H1 (cell line): ENCODE data around the gene CCDC51. TPM values are rescaled to one million over a fixed set of nuclear protein-coding genes. Genes with fewer than 3 reads are reported as not detected.

Experiments used
- CTCF ChIA-PET: fragments of 300-600 bp; sonication (Branson Sonifier 250); formaldehyde crosslinking; loops from one replicate; lab custom pipeline; 2021; ENCODE audit not compliant: partially characterized antibody; lab: Charles Lee
- POLR2A ChIA-PET: fragments of 300-600 bp; sonication (Branson Sonifier 250); formaldehyde crosslinking; loops from one replicate; lab custom pipeline; 2021; ENCODE audit warnings: inconsistent platforms; ENCODE audit not compliant: partially characterized antibody; lab: Charles Lee
- DNase-seq, 2 experiments: peaks; one replicate each; pipeline versions ENCODE4 v3.0.0 to v3.0.0-alpha.2; 2010 to 2022; ENCODE audit warnings: low spot score in 2 of 2, low read depth in 1 of 2, mixed read lengths in 1 of 2
- FAIRE-seq: peaks from 2 replicates; lab custom pipeline; 2011; peaks lifted over from hg19 to GRCh38; lab: Jason Lieb, UNC
- H2AFZ ChIP-seq: 2 replicates; pipeline ENCODE4 v1.8.1; 2012; ENCODE audit warnings: low read length, inconsistent platforms
- H2AK5ac ChIP-seq: 2 replicates; pipeline ENCODE4 v1.6.1; 2013; ENCODE audit warnings: low read depth, low read length
- H2BK120ac ChIP-seq: replicated peaks from 2 replicates; pipeline ENCODE3; 2013; ENCODE audit warnings: low read depth, low read length, inconsistent platforms
- H2BK12ac ChIP-seq: 2 replicates; pipeline ENCODE4 v1.6.1; 2013; ENCODE audit warnings: low read depth, low read length
- H2BK15ac ChIP-seq: 2 replicates; pipeline ENCODE4 v1.6.1; 2013; ENCODE audit warnings: low read length
- H2BK20ac ChIP-seq: 2 replicates; pipeline ENCODE4 v1.6.1; 2013; ENCODE audit warnings: low read length
- H2BK5ac ChIP-seq: 2 replicates; pipeline ENCODE4 v1.6.1; 2013; ENCODE audit warnings: low read depth, low read length
- H3K14ac ChIP-seq: 2 replicates; pipeline ENCODE4 v1.6.1; 2013; ENCODE audit warnings: inconsistent platforms; ENCODE audit not compliant: insufficient read length
- H3K18ac ChIP-seq: 2 replicates; pipeline ENCODE4 v1.6.1; 2013; ENCODE audit warnings: low read length; ENCODE audit errors: extremely low read depth
- H3K23ac ChIP-seq: 2 replicates; pipeline ENCODE4 v1.6.1; 2013; ENCODE audit warnings: inconsistent platforms; ENCODE audit not compliant: insufficient read length
- H3K23me2 ChIP-seq: 2 replicates; pipeline ENCODE4 v1.6.1; 2013; ENCODE audit warnings: low read depth, low read length
- H3K27ac ChIP-seq: 2 replicates; pipeline ENCODE4 v1.6.1; 2011; ENCODE audit warnings: low read depth, low read length, inconsistent platforms
- H3K27me3 ChIP-seq, 4 experiments: replicated peaks in 1 of 4; 1 replicate in 1 of 4; 2 replicates in 3 of 4; pipeline versions ENCODE4 v1.6.1 to v1.8.1; 2011 to 2013; ENCODE audit warnings: low read length in 3 of 4, mild to moderate bottlenecking in 3 of 4, inconsistent platforms in 2 of 4, mixed read lengths in 2 of 4, moderate library complexity in 1 of 4; ENCODE audit not compliant: control insufficient read depth in 3 of 4, insufficient read depth in 3 of 4; ENCODE audit errors: extremely low read depth in 1 of 4
- H3K36me3 ChIP-seq, 4 experiments: 2 replicates each; pipeline versions ENCODE4 v1.6.1 to v1.8.1; 2011 to 2013; ENCODE audit warnings: mild to moderate bottlenecking in 4 of 4, low read length in 3 of 4, moderate library complexity in 2 of 4, control low read depth in 1 of 4, inconsistent platforms in 1 of 4; ENCODE audit not compliant: insufficient read depth in 4 of 4, control insufficient read depth in 2 of 4
- H3K4ac ChIP-seq: replicated peaks from 2 replicates; pipeline ENCODE3; 2013; ENCODE audit warnings: low read length, low read depth, mixed read lengths, inconsistent platforms; ENCODE audit not compliant: insufficient read length
- H3K4me1 ChIP-seq, 4 experiments: replicated peaks in 1 of 4; 1 replicate in 1 of 4; 2 replicates in 3 of 4; pipeline versions ENCODE4 v1.6.1 to v1.8.1; 2011 to 2013; ENCODE audit warnings: low read length in 3 of 4, inconsistent platforms in 2 of 4, mixed read lengths in 1 of 4; ENCODE audit not compliant: insufficient read depth in 4 of 4, control insufficient read depth in 3 of 4
- H3K4me2 ChIP-seq, 2 experiments: 2 replicates each; pipeline versions ENCODE4 v1.6.1 to v1.8.1; 2011 to 2013; ENCODE audit warnings: low read depth in 2 of 2, low read length in 2 of 2, control low read depth in 1 of 2, inconsistent platforms in 1 of 2, mild to moderate bottlenecking in 1 of 2; ENCODE audit not compliant: insufficient read depth in 1 of 2
- H3K4me3 ChIP-seq, 4 experiments: fragments of 200-600, 300-600 bp in 1 of 4; sonication (generic), shearing (Covaris generic), sonication (Bioruptor Twin) in 1 of 4; 2 replicates each; pipeline versions ENCODE4 v1.5.1 to v1.8.1; 2011 to 2016; ENCODE audit warnings: low read length in 4 of 4, low read depth in 3 of 4, control low read depth in 2 of 4, inconsistent platforms in 2 of 4, mild to moderate bottlenecking in 2 of 4, mixed read lengths in 1 of 4, moderate library complexity in 1 of 4; ENCODE audit not compliant: insufficient read depth in 2 of 4; ENCODE audit errors: extremely low read depth in 1 of 4
- H3K56ac ChIP-seq: replicated peaks from 2 replicates; pipeline ENCODE3; 2013; ENCODE audit warnings: low read depth, mild to moderate bottlenecking, mixed read lengths, low read length, inconsistent platforms; ENCODE audit not compliant: insufficient read length
- H3K79me1 ChIP-seq: 2 replicates; pipeline ENCODE4 v1.6.1; 2013; ENCODE audit warnings: low read depth, low read length, control low read depth
- H3K79me2 ChIP-seq, 2 experiments: 2 replicates each; pipeline versions ENCODE4 v1.6.1 to v1.8.1; 2012 to 2013; ENCODE audit warnings: low read length in 2 of 2, mild to moderate bottlenecking in 2 of 2, inconsistent platforms in 1 of 2; ENCODE audit not compliant: insufficient read depth in 2 of 2, control insufficient read depth in 1 of 2
- H3K9ac ChIP-seq, 4 experiments: replicated peaks in 1 of 4; 1 replicate in 1 of 4; 2 replicates in 3 of 4; pipeline versions ENCODE4 v1.6.1 to v1.8.1; 2011 to 2013; ENCODE audit warnings: low read depth in 3 of 4, low read length in 3 of 4, control low read depth in 2 of 4, mild to moderate bottlenecking in 2 of 4, moderate library complexity in 2 of 4, inconsistent platforms in 1 of 4; ENCODE audit errors: extremely low read depth in 1 of 4
- H3K9me3 ChIP-seq, 2 experiments: 2 replicates each; pipeline versions ENCODE4 v1.6.1 to v1.8.1; 2012 to 2013; ENCODE audit warnings: mild to moderate bottlenecking in 2 of 2, moderate library complexity in 2 of 2, control low read depth in 1 of 2, inconsistent platforms in 1 of 2, low read depth in 1 of 2, low read length in 1 of 2, mixed read lengths in 1 of 2; ENCODE audit not compliant: insufficient read depth in 2 of 2
- H4K20me1 ChIP-seq, 2 experiments: replicated peaks in 1 of 2; 2 replicates each; pipeline versions ENCODE3 to v1.8.1; 2011 to 2013; ENCODE audit warnings: inconsistent platforms in 2 of 2, low read length in 2 of 2, mild to moderate bottlenecking in 1 of 2; ENCODE audit not compliant: insufficient read depth in 2 of 2, control insufficient read depth in 1 of 2
- H4K5ac ChIP-seq: 2 replicates; pipeline ENCODE4 v1.6.1; 2013; ENCODE audit warnings: low read length, low read depth, mixed read lengths, inconsistent platforms; ENCODE audit not compliant: insufficient read length
- H4K8ac ChIP-seq: 2 replicates; pipeline ENCODE4 v1.8.0; 2013; ENCODE audit warnings: mild to moderate bottlenecking, moderate library complexity, low read length, inconsistent platforms; ENCODE audit not compliant: insufficient read depth; ENCODE audit errors: extremely low read depth
- H4K91ac ChIP-seq: replicated peaks from 2 replicates; pipeline ENCODE3; 2013; ENCODE audit warnings: low read length, mixed read lengths, inconsistent platforms; ENCODE audit not compliant: insufficient read length
- HDAC2 ChIP-seq, 2 experiments: fragments of 300-600 bp in 1 of 2; sonication (generic) in 1 of 2; IDR thresholded peaks; 2 replicates each; pipeline ENCODE4 v1.6.1; 2011 to 2012; ENCODE audit warnings: low read depth in 2 of 2, low read length in 2 of 2, mild to moderate bottlenecking in 2 of 2, moderate library complexity in 2 of 2, borderline replicate concordance in 1 of 2, inconsistent platforms in 1 of 2
- KDM4A ChIP-seq: IDR thresholded peaks from one replicate; pipeline ENCODE4 v1.7.1; 2012; ENCODE audit warnings: low read depth, mild to moderate bottlenecking, moderate library complexity, low read length, inconsistent platforms; ENCODE audit not compliant: severe bottlenecking
- POLR2A ChIP-seq, 2 experiments: IDR thresholded peaks; 1 replicate in 1 of 2; 2 replicates in 1 of 2; pipeline ENCODE4 v1.6.1; 2011; ENCODE audit warnings: low read depth in 2 of 2, low read length in 2 of 2, mild to moderate bottlenecking in 2 of 2; ENCODE audit errors: control extremely low read depth in 1 of 2
- RNF2 ChIP-seq: fragments of 200-900, 300-1000 bp; sonication (generic); IDR thresholded peaks from 2 replicates; pipeline ENCODE4 v1.7.1; 2016; ENCODE audit warnings: borderline replicate concordance, low read depth, mild to moderate bottlenecking, antibody characterized with exemption, low read length; ENCODE audit not compliant: poor library complexity, severe bottlenecking; ENCODE audit errors: missing control alignments
- SIX5 ChIP-seq: IDR thresholded peaks from 2 replicates; pipeline ENCODE4 v1.6.1; 2011; ENCODE audit warnings: mild to moderate bottlenecking, low read depth, low read length
- SRF ChIP-seq: IDR thresholded peaks from 2 replicates; pipeline ENCODE4 v1.6.1; 2011; ENCODE audit warnings: mild to moderate bottlenecking, low read depth, low read length, moderate library complexity
- WGBS, 2 experiments: shearing (Covaris generic) in 1 of 2; methylation state at CpG; one replicate each; pipeline versions ENCODE4 v1.1.6 to v1.1.7; 2013 to 2015; ENCODE audit warnings: low lambda C conversion rate in 2 of 2, mixed read lengths in 2 of 2, inconsistent platforms in 1 of 2, low coverage in 1 of 2, missing lambda C conversion rate in 1 of 2; ENCODE audit not compliant: insufficient replicate concordance in 2 of 2, insufficient coverage in 1 of 2, insufficient read length in 1 of 2; ENCODE audit errors: extremely low coverage in 1 of 2, missing lambda C conversion rate in 1 of 2; 5-methylcytosine and 5-hydroxymethylcytosine counted together
- polyA plus RNA-seq, 7 experiments: library from polyadenylated mRNA; depleted of rRNA in 3 of 7; stranded (reverse) in 5 of 7; unstranded in 2 of 7; fragments of >200 nt in 5 of 7; fragments of 200-250 nt in 2 of 7; gene quantifications; 1 replicate in 5 of 7; 2 replicates in 1 of 7; 4 replicates in 1 of 7; pipeline versions ENCODE4 v1.2.1 to v1.2.3, GENCODE V29; 2011 to 2013; ENCODE audit warnings: missing spikeins in 2 of 7, mixed read lengths in 2 of 7
- total RNA-seq: library from RNA; stranded (reverse); fragmentation: NEBNext Ultra II Directional; extraction: Animal tissue kit (Norgen Biotek cat#: 25700); gene quantifications from 2 replicates; pipeline ENCODE4 v1.2.1, GENCODE V29; 2021

The CCDC51 gene
- total and polyA plus RNA-seq, 2 of the 8 experiments (the other 6 are each of a cell fraction or from before 2014, with no cell fraction given): 21.3 to 21.4 TPM

DNA sequence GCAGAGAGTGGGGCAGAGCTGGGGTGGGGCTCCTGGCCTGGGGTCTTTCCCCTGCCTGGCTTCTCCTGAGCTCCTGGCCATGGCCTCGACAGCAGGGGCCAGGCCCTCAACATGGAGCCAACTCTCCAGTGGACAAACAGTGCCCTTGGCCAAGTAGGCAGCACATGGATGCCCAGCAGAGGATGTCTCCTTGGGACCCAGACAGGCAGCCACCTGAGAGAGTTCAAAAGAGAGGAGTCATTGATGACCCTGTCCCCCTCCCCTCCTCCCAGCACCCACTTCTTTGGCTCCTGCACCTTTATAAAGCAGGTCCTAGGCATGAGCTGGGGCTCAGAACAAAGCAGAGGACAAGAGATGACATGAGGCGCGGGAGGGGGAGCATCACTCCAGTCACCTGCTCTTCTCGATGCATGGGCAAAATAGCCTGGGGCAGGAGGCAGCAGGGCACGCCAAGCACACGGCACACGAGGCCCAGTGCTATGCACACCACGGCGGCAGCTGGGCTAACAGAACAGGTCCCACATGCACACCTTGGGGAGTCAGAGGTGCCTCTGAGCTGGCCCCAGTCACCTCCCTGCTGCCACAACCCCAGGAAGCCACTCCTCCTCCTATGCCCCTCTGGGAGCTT is 36.6 kb upstream of the CCDC51 start:
- 91% methylated on average over 9 of the region's 9 CpGs; no CpG with 5 or more reads in 1 of the 2 experiments for WGBS, 2 experiments
- Histone ChIP-seq H4K20me1 (no peaks in the 10 kb centered on the region), H3K23ac (no peak overlapping the region), H4K5ac (no peak overlapping the region), H2BK5ac (peak overlapping the region; percentile 88; the same call in 1 of the 2 replicates), H3K23me2 (peaks cover 6% of the 10 kb centered on the region), H2AFZ (no peak overlapping the region), H3K27me3 (no peaks in the 10 kb centered on the region), H3K4me1 (peaks cover 0 to 26% (median 16%) of the 10 kb centered on the region in 4 experiments; a peak in 6 of 7 replicates), H3K4ac (peak overlapping the region; percentile 65), H4K8ac (no peak overlapping the region), H3K36me3 (no peaks in the 10 kb centered on the region), H3K4me2 (no peak overlapping the region; a peak in 1 of 4 replicates), H2BK15ac (peak overlapping the region; percentile 99), H3K27ac (peak overlapping the region; percentile 27; the same call in 1 of the 2 replicates), H2BK12ac (peak overlapping the region; percentile 99; the same call in 1 of the 2 replicates), H3K79me1 (peaks cover 4% of the 10 kb centered on the region; the same call in 1 of the 2 replicates), H3K9ac (no peak overlapping the region), H3K14ac (no peak overlapping the region), H3K79me2 (peaks cover 0 to 13% of the 10 kb centered on the region in 2 experiments; a peak in 2 of 4 replicates), H2BK20ac (peak overlapping the region; percentile 98), H3K4me3 (no peak overlapping the region), H2AK5ac (peak overlapping the region; percentile 97; the same call in 1 of the 2 replicates), H4K91ac (peak overlapping the region; percentile 88), H2BK120ac (no peak overlapping the region), H3K9me3 (no peaks in the 10 kb centered on the region), H3K18ac (peak overlapping the region; percentile 78; the same call in 1 of the 2 replicates), H3K56ac (no peak overlapping the region)
- CTCF ChIA-PET: interaction anchor here (1.0 to 21.5 kb wide), 6 partner anchors 11 to 73 kb away, joined by 3 to 251 read pairs (median 16); partner anchors contain the start of gene SHISA5
- TF ChIP-seq HDAC2 (IDR thresholded peaks at IDR 0.05; ENCODE audit: borderline replicate concordance in 1 of 2, low read depth in 2 of 2, low read length in 2 of 2) (no peak), SIX5 (no peak), KDM4A (no peak), SRF (no peak), RNF2 (no peak), POLR2A (IDR thresholded peaks at IDR 0.05; ENCODE audit: control extremely low read depth in 1 of 2, low read depth in 2 of 2, low read length in 2 of 2) (no peak)
- FAIRE-seq (no peak), DNase-seq (no peak)
- POLR2A ChIA-PET: interaction anchor here (0.8 to 7.6 kb wide), 8 partner anchors 13 to 235 kb away, joined by 3 to 83 read pairs (median 4); partner anchors contain the start of genes ATRIP and ZNF589
